ENCODE data around the gene PSTPIP1.

The PSTPIP1 gene

DNA sequence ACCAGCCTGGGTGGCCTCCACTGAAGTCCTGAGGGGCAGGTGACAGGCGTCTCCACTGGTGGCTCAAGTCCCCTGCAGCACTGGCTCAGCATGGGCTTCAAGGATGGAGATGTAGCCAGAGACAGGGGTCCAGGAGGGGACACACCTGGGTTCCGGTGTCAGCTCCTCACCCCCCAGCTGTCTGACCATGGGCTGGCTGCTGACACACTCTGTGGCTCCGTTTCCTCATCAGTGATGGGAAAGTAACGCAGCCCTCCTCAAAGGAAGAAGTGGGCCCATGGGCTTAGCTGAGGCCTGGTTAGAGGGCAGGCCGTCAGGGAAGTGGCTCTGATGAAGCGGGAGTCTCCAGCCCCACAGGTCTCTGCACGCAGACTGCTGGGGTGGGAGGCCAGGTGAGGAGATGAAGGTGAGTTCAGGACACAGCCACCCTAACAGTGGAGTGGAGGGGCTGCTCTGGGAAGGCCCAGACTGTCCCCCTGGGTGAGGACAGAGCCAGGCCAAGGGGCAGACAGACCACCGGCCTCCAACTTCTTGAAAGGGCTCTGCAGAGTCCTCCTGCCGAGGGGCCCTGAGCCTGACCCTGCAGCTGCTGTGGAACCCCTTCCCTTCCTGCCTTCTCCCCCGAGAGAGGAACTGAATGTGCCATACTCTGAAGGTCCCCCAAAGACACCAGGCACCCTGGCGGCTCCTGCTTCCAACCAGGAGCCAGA, 24.0 kb downstream of the PSTPIP1 start:
- DNase-seq (ENCODE audit: low read depth in 2 of 2, low spot score in 1 of 2), result no peak

DNA sequence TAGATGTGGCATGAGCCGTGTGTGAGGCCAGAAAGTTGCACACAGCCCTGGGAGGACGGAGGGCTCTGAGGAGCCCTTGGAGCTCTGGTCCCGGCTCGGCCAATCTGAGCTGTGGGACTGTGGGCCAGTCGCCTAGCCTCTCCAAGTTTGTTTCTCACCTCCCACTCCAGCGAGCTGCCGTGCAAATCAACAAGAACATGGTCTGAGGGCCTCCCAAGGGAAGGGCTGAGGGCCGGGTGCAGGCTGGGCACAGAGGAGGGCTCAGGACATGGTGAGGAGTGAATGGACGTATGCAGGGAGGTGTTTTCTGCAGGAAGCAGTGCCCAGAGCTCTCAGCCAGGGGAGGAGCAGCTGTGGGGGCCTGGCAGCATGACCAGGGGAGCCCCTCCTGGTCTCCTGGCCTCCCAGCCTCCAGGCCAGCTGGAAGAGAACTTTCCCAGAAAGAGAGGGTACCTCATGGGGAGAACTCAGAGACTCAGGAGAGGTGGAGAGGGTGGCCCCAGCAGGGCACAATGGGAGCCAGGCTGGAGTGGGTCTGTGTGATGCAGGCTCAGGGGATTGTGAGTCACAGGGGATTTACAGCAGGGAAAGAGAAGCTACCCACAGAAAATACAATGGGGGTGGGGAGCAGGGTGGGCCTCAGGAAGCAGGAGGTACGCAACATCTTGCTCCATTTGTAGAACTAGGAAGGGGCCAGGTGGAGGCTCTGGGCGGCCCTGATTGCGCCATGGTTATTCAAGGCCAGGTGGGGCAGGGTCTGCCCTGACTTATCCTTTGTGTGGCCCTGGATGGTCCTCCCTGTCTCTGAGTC, 24.8 kb downstream of the PSTPIP1 start:
- no peak for DNase-seq (ENCODE audit: low read depth in 2 of 2, low spot score in 1 of 2)

DNA sequence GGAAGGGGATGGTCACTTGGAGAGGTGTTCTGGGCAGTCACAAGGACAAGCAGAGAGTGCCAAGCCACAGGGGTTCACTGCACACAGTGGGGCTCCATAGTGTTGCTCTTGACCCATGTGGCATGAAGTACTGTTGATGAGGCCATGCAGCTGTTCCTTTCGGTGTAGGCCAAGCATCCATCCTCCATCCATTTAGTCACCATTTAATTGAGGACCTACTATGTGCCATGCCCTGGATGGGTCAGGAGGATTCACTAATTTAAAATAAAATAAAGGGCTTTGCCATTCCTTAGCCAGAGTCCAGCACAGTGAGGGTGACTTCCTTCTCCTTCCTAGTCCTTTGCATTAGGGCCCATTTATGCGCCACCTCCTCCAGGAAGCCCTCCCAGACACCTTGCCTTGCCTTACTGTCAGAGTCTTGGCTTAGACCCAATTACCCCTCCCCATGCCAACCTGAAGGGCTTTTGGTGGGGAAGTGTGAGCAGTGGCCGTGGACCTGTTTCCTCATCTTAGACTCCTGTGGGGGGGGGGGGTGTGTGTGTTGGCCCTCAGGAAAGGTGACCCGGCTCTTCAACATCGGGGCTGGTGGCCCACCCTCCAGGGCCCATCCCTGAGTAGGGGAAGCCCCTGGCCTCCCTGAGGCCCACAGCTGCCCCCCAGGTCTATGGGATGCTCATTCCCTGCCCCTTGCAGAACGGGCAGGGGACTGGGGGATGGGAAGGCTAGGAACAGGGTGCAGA, 25.6 kb downstream of the PSTPIP1 start:
- DNase-seq (ENCODE audit: low read depth in 2 of 2, low spot score in 1 of 2), result no peak

DNA sequence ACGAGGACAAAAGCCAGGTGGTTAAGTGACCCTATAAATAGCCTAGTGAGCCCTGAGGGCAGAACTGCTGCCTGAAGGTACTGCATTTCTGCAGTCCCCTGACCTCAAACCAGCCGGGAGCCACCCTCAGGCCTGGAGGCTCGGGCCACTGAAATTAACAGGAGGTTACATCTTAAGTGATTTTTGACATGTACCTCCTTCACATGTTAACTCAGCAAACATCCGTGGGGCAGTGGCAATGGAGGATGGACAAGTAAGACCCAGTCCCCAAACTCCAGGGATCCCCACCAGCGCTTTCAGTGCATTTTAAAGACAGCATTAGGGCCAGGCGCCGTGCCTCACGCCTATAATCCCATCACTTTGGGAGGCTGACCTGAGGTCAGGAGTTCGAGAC, 26.2 kb downstream of the PSTPIP1 start:
- no peak for DNase-seq (ENCODE audit: low read depth in 2 of 2, low spot score in 1 of 2)

DNA sequence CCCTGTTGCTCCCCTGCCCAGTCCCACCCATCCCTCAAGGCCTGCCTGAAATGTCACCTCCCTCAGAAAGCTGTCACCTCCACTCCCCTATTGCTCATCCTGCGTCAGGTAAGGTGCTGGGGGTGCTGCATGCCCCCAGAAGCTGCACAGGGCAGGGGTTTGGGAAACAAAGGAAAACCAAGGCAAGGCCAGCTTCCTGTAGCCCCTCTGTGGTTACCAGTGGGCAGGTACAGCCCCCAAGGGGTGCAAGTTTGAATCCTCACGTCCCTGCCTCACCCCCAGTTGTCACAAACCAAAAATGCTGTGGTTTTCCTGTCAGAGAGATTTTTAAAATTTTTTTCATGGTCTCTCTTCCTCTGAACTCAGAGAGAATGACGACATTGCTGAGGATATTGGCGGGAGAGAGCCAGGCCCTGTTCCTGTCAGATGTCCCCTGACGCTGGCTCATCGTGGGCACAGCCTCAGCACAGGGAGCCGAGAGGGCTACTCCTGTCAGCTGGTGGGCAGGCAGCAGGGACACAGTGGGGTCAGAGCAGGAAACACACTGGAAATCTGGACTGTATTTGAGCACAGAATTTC, 27.0 kb downstream of the PSTPIP1 start:
- DNase-seq (ENCODE audit: low read depth in 2 of 2, low spot score in 1 of 2), result no peak

DNA sequence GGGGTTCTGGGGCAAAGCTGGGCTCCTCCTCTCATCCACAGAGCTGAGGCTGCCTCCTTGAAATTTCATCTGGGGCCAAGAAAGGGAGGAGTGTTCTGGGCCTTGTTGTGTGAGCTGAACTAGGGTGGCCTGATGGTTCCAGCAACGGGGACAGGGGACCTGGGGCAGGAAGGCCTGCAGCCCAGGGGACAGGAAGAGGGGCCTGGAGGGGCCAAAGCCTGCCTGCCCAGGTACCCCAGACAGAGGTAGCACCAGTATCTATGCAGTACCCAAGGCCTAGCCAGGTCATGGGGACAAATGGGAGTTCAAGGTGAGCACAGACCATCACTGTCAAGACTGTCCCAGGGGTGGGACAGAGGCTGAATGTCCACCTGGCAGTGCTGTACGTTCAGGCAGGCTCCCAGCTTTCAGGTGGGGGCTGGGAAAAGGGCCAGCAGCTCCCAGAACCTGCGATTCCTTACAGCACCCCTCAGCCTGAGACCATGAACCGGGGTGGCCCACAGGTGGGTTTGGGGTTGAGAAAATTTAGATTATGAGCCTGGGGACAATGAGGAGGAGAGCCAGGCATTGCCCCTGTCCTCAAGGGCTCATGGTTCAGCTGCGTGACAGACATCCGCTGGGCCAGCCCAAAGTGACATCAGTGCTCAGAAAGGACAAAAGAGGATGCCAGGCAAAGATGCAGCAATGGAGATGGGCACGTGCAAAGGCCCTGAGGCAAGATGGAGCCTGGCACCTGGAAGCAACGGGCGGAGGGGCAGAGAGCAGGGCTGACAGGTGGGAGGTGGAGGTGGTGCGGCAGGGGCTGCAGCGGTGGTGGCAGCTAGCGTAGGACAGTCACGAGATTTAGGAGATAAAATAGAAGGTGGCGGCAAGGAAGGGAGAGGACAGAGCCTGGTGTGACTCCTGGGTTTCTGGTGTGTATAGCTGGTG, 28.0 kb downstream of the PSTPIP1 start:
- no peak for DNase-seq (ENCODE audit: low read depth in 2 of 2, low spot score in 1 of 2)

DNA sequence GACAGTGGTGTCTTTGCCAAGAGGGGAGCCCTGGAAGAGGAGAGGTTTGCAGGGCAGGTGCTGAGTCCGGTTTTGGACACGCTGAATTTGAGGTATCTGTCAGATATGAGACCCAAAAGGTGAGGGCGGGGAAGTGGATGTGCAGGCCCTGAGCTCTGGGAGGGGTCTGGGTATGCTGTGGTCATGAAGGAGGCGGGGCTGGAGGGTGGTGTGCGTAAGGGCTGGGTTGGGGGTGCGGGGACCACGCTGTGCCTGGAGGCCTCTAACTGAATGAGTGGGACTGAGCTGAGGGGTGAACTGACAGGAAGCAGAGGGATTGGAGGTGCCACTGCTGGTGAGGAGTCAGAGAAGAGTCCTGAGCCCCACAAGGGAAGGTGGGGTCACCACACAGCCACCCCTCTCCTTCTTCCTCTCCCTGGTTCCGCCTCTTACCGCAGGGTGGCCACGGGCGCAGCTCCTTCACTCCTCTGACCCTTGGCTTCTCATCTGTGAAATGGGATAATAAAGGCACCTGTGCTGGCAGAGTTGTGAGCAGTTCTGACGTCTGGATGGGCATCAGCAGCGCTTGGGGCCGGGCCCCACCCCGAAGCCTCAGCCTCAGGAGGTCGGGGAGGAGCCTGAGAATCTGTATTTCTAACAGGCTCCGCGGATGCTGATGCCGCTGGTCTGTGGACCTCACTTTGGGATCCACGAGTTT, 28.8 kb downstream of the PSTPIP1 start:
- no peak for DNase-seq (ENCODE audit: low read depth in 2 of 2, low spot score in 1 of 2)

DNA sequence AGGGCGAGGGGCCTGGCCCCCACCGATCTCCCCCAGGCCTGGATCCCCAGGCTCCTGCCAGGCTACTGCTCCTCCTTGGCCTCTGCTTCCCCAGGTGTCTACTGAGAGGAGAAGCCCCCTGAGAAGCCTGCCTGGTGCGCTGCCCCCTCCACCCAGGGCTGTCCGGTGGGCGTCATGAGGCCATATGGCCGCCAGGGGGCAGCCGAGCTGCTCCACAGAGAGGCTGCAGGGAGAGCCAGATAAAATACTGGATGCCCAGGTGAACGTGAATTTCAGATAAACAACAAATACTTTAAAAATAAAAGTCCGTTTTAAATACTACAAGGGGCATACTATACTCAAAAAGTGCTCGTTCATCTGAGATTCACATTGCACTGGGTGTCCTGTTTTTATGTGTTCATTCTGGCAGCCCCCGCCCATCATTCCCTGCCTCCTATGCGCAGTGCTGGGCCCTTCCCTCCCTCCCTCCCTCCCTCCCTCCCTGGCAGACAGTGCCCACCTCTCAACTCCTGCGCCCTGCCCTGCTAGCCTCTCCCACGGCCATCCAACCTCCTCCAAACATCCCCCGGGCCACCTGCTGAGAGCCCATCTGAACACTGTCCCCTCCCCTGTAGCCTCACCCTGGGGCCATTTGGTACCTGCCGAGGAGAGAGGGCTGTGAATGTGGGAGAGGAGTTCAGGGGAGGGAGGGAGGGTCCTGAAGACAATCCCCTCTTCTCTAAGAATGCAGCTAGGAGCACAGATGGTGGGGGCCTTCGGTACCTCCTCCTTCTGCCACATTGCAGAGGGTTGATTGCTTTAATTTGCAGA, 29.6 kb downstream of the PSTPIP1 start:
- DNase-seq (ENCODE audit: low read depth in 2 of 2, low spot score in 1 of 2), result peak; percentile 39 to 43

DNA sequence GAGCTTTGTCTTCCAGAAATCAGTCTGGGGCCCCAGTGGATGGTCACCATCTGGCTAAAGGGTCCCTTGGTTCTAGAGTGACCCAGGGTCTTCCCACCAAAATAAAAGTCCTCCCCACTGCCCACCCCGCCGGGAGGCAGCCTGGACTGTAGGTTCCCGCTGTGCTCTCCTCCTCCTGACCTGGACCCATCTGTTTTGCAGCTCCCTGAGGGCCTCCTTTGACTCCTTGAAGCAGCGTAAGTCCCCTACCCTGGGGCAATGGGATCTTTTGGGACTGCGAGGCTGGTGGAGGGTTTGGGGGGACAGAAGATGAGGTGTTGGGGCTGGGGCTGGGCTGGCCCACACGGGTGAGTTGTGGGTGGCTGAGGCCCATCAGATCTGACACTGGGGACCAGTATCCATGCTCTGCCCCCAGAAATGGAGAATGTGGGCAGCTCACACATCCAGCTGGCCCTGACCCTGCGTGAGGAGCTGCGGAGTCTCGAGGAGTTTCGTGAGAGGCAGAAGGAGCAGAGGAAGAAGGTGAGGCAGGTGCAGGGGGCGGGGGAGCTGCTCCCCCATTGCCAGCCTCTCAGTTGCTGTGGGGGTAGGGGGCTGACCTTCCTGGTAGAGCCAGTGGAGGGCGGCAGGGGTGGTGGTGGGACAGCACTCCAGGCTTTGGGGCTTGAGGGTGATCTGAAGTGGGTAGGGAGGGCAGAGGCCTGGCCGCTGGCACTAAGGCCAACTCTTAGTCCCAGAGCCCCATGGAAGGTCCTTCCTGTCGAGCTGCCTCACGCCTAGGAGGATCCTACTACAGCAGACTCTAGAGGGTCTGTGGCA, 30.4 kb downstream of the PSTPIP1 start:
- no peak for DNase-seq (ENCODE audit: low read depth in 2 of 2, low spot score in 1 of 2)

DNA sequence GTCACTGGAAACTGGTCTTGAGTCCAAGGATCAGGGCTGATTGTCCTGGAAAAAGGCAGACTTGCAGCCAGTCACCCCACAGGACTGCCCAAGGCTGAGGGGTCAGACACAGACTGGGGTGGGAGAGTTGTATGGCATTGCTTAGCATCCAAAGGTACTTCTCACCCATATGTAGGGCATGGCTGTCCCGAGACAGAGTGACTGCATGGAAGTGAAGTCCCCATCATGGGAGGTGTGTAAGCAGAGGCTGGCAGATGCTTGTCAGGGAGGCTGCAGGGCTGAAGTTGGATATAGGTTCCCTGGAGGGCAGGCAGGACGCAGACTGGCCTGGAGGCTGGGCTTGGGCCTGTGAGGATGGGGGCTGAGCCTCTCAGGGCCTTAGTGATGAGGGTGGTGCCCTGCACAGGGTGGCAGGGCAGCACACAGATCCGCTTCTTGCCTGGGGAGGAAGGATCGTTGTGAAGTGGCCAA, 31.1 kb downstream of the PSTPIP1 start:
- no peak for DNase-seq (ENCODE audit: low read depth in 2 of 2, low spot score in 1 of 2)

DNA sequence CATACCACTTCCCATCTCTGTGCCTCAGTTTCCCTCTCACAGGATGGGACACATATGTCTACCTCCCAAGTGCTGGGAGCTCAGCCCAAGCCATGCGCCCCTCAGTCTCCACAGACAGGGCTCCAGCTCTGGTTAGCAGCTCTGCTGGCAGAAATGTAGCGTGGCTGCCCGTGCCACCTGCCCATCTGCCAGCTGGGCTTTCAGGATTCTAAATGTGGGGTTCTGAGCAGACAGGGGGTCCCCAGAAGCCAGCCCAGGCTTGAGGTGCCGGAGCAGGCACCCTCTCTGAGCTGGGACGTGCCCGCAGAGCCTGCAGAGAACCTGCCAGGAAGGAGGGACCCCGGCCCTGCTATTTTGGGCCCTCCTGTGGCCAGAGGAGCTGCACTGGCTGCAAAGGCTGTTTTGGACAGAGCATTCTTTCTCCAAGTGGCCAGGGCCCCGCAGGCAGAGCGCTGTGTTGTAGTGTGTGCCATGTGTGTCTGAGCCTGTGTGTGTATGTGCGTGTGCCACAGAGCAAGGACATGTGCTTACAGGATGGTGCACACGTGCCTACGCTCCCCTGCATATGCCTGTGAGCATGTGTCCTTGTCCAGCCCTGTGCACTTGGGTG, 31.7 kb downstream of the PSTPIP1 start:
- no peak for DNase-seq (ENCODE audit: low read depth in 2 of 2, low spot score in 1 of 2)

DNA sequence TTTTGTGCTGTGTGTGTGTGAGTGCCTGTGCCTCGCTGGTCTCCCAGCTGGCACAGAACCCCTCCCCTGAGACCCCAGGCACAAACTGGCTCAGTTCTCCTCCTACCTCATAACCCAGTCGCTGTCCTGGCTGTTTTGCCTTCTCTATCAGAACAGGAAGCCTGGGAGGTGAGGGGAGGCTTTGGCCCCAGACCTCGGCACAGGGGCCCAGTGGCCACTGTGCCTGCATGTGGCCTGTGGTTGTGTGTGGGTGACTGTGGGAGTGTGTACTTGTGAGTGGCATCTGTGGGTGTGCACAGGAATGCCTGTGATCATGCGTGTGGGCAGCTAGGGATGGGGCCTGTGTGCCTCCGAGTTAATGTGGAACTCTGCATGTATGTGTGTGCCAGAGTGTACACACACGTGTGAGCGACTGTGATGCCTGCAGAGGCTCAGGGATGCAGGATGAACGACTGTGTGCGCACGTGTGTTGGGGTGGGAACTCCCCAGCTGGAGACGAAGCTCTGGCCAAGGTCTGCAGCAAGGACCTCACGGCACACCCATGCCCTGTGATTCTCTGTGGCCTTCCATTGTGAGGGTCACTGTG, 32.3 kb downstream of the PSTPIP1 start:
- no peak for DNase-seq (ENCODE audit: low read depth in 2 of 2, low spot score in 1 of 2)

DNA sequence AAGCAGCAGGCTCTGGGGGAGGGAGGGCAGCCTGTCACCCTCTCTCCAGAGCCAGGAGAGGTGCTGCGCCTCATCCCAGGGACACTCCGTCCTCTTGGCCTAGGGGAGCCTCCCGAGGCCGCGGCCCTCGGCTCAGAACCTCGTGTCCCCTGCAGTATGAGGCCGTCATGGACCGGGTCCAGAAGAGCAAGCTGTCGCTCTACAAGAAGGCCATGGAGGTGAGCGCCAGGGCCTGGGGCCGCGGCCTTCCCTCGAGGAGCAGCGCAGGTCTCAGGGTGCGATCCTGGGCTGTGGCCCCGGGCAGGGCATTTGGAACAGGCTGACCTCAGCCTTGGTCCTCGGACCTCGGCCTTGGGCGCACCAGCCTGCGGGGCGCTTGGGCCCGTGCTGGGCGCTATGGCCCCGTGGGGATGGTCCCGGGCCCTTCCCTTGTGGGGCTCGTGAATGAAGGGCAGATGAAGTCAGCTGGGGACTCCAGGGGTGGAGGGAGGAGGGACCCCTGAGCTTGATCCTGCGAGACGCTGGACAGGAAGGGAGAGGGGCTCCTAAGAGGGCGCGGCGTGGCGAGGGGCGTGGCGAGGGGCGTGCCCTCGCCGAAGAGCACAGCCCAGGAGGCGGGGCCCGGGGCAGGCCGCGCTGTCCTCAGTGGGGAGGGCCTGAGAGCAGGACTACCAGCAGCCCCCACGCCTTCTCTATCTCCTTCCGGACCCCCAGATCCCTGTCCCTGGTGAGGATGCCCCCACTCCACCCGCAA, 32.9 kb downstream of the PSTPIP1 start:
- no peak for DNase-seq (ENCODE audit: low read depth in 2 of 2, low spot score in 1 of 2)

DNA sequence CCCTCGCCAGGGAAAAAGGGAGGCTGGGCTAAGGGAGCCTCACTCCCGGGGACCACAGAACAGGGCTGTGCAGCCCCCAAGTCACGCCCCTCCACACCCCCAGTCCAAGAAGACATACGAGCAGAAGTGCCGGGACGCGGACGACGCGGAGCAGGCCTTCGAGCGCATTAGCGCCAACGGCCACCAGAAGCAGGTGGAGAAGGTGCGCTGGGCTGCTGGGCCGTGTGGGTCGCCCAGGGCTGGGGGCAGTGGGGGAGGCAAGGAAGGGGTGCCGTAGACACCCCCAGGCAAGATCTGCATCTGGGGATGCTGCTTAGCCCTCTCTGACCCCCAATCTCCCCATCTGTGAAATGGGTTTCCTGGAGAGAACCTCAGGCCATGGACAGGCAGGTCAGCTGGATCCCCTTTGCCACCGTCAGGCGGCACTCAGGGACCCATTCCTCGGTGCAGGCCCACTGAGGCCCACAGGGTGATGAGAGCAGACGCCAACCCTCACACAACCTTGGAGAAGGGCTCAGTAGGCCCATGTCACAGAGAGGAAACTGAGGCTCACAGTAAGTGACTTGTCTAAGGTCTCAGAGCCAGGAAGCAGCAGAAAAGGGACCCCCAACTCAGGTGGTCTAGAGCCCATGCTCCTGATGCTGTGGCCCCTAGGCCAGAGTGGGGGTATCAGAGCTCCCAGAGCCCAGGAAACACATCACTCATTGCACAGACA, 33.7 kb downstream of the PSTPIP1 start:
- no peak for DNase-seq (ENCODE audit: low read depth in 2 of 2, low spot score in 1 of 2)

DNA sequence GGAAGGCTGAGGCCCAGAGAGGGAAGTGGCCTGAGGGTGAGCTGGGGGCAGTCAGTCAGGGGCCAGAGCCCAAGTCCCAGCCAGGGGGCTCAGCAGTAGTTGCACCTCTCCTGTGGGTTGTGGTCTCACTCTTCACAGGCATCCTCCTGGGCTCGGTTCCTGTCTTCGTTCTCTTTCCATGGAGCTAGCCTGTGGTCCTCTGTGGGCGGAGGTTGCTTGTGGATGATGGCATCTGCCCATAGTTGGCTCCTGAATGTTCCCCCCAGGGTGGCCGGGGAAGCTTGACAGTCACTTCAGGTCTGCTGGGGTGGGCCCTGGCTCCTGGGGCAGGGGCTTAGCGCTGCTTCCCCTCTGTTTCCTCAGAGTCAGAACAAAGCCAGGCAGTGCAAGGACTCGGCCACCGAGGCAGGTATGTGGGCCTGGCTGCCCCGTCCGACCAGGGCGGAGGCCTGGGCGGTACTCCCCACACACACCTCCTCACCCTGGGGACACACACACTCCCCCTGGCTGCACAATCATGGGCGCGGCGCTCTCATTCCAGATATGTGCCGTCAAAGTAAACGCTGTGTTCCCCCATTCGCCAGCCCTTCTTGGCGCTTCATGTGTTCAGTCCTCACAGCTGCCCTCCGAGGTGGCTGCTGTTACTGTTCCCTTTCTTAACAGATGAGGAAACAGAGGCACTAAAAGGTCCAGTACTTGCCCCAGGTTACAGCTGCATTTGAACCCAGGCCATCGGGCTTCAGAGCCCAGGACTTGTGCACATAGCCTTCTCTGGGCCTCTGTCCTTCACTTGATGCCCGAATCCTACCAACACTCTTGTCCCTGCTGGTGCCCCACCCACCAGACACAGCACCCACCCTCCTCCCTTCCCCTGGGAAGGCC, 34.5 kb downstream of the PSTPIP1 start:
- DNase-seq (ENCODE audit: low read depth in 2 of 2, low spot score in 1 of 2), result no peak

Data from stimulated activated CD8-positive, alpha-beta memory T cell treated with anti-CD3 and anti-CD28 coated beads, Interleukin-4, amount 100 ng/mL, for 4 hours (primary cell).